B cell (primary cell): ENCODE results near the gene CSMD2. TPM values are rescaled to one million over a fixed set of nuclear protein-coding genes. Genes with fewer than 3 reads are reported as not detected.

Experiments used
- ATAC-seq: fragments of 200-7000 bp; cut with Tn5 transposase; one replicate; pipeline ENCODE4 v1.10.0; 2021; ENCODE audit warnings: low read depth, mild to moderate bottlenecking, moderate number of reproducible peaks, moderate library complexity
- CTCF ChIA-PET: fragments of 350-600 bp; sonication (Branson Sonifier 250); formaldehyde crosslinking; loops from one replicate; lab custom pipeline; 2021; ENCODE audit warnings: antibody characterized with exemption, inconsistent platforms; lab: Charles Lee
- POLR2A ChIA-PET: fragments of 350-600 bp; sonication (Branson Sonifier 250); formaldehyde crosslinking; loops from one replicate; lab custom pipeline; 2021; ENCODE audit warnings: antibody characterized with exemption; lab: Charles Lee
- DNase-seq: peaks from one replicate; pipeline ENCODE4 v3.0.0; 2013
- H2AFZ ChIP-seq: 2 replicates; pipeline ENCODE4 v1.6.1; 2012; ENCODE audit warnings: mild to moderate bottlenecking, low read depth, low read length; ENCODE audit not compliant: insufficient read depth, poor library complexity, severe bottlenecking
- H3K27ac ChIP-seq, 2 donors: 1 replicate in 1 of 2; 2 replicates in 1 of 2; pipeline ENCODE4 v1.5.1; 2012 to 2013; ENCODE audit warnings: low read length in 2 of 2, mild to moderate bottlenecking in 2 of 2, moderate library complexity in 1 of 2
- H3K27me3 ChIP-seq, 4 experiments: fragments of 200-600 bp in 1 of 4; sonication (generic) in 1 of 4; replicated peaks in 1 of 4; 1 replicate in 2 of 4; 2 replicates in 2 of 4; pipeline versions ENCODE4 v1.6.1 to v1.7.0; 2013 to 2016; ENCODE audit warnings: low read length in 3 of 4, mild to moderate bottlenecking in 2 of 4, mixed read lengths in 1 of 4, moderate library complexity in 1 of 4; ENCODE audit not compliant: insufficient read depth in 4 of 4, control insufficient read depth in 3 of 4; ENCODE audit errors: control extremely low read depth in 1 of 4
- H3K36me3 ChIP-seq, 2 experiments: replicated peaks in 1 of 2; 1 replicate in 1 of 2; 2 replicates in 1 of 2; pipeline versions ENCODE4 v1.6.1 to v1.7.1; 2013; ENCODE audit warnings: low read length in 1 of 2; ENCODE audit not compliant: insufficient read depth in 2 of 2, control insufficient read depth in 1 of 2; ENCODE audit errors: control extremely low read depth in 1 of 2, extremely low read depth in 1 of 2
- H3K4me1 ChIP-seq, 2 donors: fragments of 200-600 bp in 1 of 2; sonication (generic) in 1 of 2; 1 replicate in 1 of 2; 2 replicates in 1 of 2; pipeline versions ENCODE4 v1.5.1 to v1.6.1; 2013 to 2017; ENCODE audit warnings: low read length in 2 of 2; ENCODE audit not compliant: control insufficient read depth in 2 of 2, insufficient read depth in 2 of 2
- H3K4me2 ChIP-seq: replicated peaks from 2 replicates; pipeline ENCODE3; 2012; ENCODE audit warnings: mild to moderate bottlenecking, low read depth, low read length; ENCODE audit not compliant: poor library complexity, severe bottlenecking
- H3K4me3 ChIP-seq, 5 experiments: fragments of 200-600 bp in 1 of 5; sonication (generic) in 1 of 5; 1 replicate in 3 of 5; 2 replicates in 2 of 5; pipeline versions ENCODE4 v1.5.1 to v1.7.0; 2011 to 2016; ENCODE audit warnings: low read length in 4 of 5, mild to moderate bottlenecking in 4 of 5, low read depth in 2 of 5, control low read depth in 1 of 5, moderate library complexity in 1 of 5; ENCODE audit not compliant: insufficient read depth in 1 of 5; ENCODE audit errors: control extremely low read depth in 1 of 5, extremely low read depth in 1 of 5
- H3K79me2 ChIP-seq: fragments of 200-600 bp; sonication (generic); one replicate; pipeline ENCODE4 v1.6.0; 2016; ENCODE audit warnings: low read length; ENCODE audit not compliant: control insufficient read depth, insufficient read depth
- H3K9ac ChIP-seq: fragments of 200-600 bp; sonication (generic); 2 replicates; pipeline ENCODE4 v1.6.1; 2017; ENCODE audit warnings: mild to moderate bottlenecking, low read length, moderate library complexity
- H3K9me3 ChIP-seq, 3 donors: one replicate each; pipeline versions ENCODE4 v1.6.1 to v1.7.1; 2013; ENCODE audit warnings: low read length in 2 of 3; ENCODE audit not compliant: control insufficient read depth in 2 of 3, insufficient read depth in 1 of 3; ENCODE audit errors: control extremely low read depth in 1 of 3
- H4K20me1 ChIP-seq: 2 replicates; pipeline ENCODE4 v1.6.0; 2012; ENCODE audit warnings: mild to moderate bottlenecking, low read length; ENCODE audit not compliant: insufficient read depth, control insufficient read depth, poor library complexity, severe bottlenecking
- H3K27ac Mint-ChIP-seq: one replicate; pipeline ENCODE4 v1.8.0; 2021; ENCODE audit warnings: mixed read lengths
- H3K27me3 Mint-ChIP-seq: one replicate; pipeline ENCODE4 v1.8.0; 2021; ENCODE audit warnings: mixed read lengths
- H3K4me1 Mint-ChIP-seq: one replicate; pipeline ENCODE4 v1.8.0; 2021; ENCODE audit warnings: mixed read lengths
- H3K4me3 Mint-ChIP-seq: one replicate; pipeline ENCODE4 v1.8.0; 2021; ENCODE audit warnings: mixed read lengths
- H3K9me3 Mint-ChIP-seq: one replicate; pipeline ENCODE4 v1.8.0; 2022; ENCODE audit warnings: mixed read lengths; ENCODE audit not compliant: insufficient read depth
- EZH2 ChIP-seq: IDR thresholded peaks from 2 replicates; pipeline ENCODE4 v1.6.1; 2012; ENCODE audit warnings: borderline replicate concordance, low read depth, mild to moderate bottlenecking, moderate library complexity, low read length; ENCODE audit not compliant: insufficient read depth, poor library complexity, severe bottlenecking
- WGBS: methylation state at CpG from one replicate; pipeline ENCODE4 v1.1.5; 2013; ENCODE audit warnings: missing lambda C conversion rate; ENCODE audit not compliant: insufficient coverage; 5-methylcytosine and 5-hydroxymethylcytosine counted together
- intact Hi-C: fragments of 100-400 bp; cut with micrococcal nuclease; formaldehyde crosslinking; loops from one replicate; pipeline ENCODE4 v1.10.0; 2022
- polyA plus RNA-seq: library from polyadenylated mRNA; depleted of rRNA; stranded (reverse); fragments of >200 nt; gene quantifications from 2 replicates; pipeline ENCODE4 v1.2.3, GENCODE V29; 2012
- total RNA-seq, 2 donors: library from RNA; stranded (reverse); fragments of 120-200 nt in 1 of 2; gene quantifications; 1 replicate in 1 of 2; 2 replicates in 1 of 2; pipeline versions ENCODE4 v1.2.3 to v1.2.4, GENCODE V29; 2013 to 2022
- TF ChIP-seq, protein P1 (sequence below): fragments of 200-600 bp; IDR thresholded peaks from one replicate; pipeline ENCODE4 v1.8.0; 2022; ENCODE audit warnings: antibody characterized with exemption, mild to moderate bottlenecking

CSMD2 gene
- total and polyA plus RNA-seq, 2 donors (not counting 1 experiment from before 2014, with no cell fraction given): not detected

DNA sequence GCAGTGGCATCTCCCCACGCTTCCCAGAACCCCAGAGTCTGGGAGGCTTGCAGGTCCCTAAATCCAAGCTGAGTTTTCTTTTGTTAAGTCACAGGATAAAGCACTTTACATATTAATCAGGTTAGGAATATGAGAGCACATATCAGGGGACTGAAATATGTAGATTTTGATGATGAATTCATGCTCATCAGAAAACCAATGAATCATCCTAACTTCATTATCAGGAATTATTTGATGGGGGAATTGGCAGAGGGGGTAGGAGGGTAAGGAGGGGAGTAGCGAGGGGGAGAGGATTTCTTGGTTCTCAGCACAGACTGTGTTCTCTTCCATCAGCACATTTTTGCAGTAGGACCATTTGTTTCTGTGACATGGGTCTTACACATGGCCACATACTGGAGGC is 269.1 kb downstream of the CSMD2 start:
- no peaks in the 10 kb centered on the region for H3K79me2 ChIP-seq
- TF ChIP-seq EZH2: no peak
- TF ChIP-seq, protein P1, sequence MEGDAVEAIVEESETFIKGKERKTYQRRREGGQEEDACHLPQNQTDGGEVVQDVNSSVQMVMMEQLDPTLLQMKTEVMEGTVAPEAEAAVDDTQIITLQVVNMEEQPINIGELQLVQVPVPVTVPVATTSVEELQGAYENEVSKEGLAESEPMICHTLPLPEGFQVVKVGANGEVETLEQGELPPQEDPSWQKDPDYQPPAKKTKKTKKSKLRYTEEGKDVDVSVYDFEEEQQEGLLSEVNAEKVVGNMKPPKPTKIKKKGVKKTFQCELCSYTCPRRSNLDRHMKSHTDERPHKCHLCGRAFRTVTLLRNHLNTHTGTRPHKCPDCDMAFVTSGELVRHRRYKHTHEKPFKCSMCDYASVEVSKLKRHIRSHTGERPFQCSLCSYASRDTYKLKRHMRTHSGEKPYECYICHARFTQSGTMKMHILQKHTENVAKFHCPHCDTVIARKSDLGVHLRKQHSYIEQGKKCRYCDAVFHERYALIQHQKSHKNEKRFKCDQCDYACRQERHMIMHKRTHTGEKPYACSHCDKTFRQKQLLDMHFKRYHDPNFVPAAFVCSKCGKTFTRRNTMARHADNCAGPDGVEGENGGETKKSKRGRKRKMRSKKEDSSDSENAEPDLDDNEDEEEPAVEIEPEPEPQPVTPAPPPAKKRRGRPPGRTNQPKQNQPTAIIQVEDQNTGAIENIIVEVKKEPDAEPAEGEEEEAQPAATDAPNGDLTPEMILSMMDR: no peak
- H2AFZ ChIP-seq: no peak overlapping the region
- no peak overlapping the region for H3K4me3 ChIP-seq
- no peaks in the 10 kb centered on the region for H3K4me1 ChIP-seq
- ATAC-seq: no peak
- POLR2A ChIA-PET: no interaction called here
- Mint-ChIP-seq H3K27ac (no peak overlapping the region), H3K4me1 (no peaks in the 10 kb centered on the region), H3K27me3 (peaks cover 6% of the 10 kb centered on the region), H3K4me3 (no peak overlapping the region), H3K9me3 (no peaks in the 10 kb centered on the region)
- intact Hi-C loops: no loop called here
- no peak overlapping the region for H3K9ac ChIP-seq
- no peak overlapping the region for H3K4me2 ChIP-seq
- WGBS: no CpG with 5 or more reads among the region's 2 CpGs
- no peaks in the 10 kb centered on the region for H3K27me3 ChIP-seq
- CTCF ChIA-PET: no interaction called here
- DNase-seq: no peak
- H3K9me3 ChIP-seq: no peaks in the 10 kb centered on the region
- H3K27ac ChIP-seq: no peak overlapping the region
- H4K20me1 ChIP-seq: no peaks in the 10 kb centered on the region
- H3K36me3 ChIP-seq: no peaks in the 10 kb centered on the region

DNA sequence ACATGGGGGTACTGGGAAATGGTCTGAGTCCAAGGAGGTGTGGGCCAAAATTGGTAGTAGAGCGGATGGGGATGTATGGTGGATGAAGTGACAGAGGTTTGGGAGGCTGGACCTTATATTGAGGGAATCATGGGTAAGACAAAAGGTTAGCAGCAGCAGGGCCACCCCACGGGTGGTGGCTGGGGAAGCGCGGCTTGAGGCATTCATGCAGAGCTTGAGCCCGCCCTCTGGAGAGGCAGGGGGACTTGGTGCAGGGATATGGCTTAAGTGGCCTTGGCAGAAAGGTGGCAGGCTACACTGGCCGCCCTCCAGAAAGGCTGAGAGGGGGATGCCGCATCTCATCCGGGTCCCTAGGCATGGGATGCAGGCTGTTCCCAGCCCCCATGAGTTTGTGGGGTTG is 269.6 kb downstream of the CSMD2 start:
- Mint-ChIP-seq H3K27me3 (peaks cover 6% of the 10 kb centered on the region), H3K4me3 (no peak overlapping the region), H3K4me1 (no peaks in the 10 kb centered on the region), H3K9me3 (no peaks in the 10 kb centered on the region), H3K27ac (no peak overlapping the region)
- H4K20me1 ChIP-seq: no peaks in the 10 kb centered on the region
- no peaks in the 10 kb centered on the region for H3K27me3 ChIP-seq
- no peaks in the 10 kb centered on the region for H3K36me3 ChIP-seq
- no peak overlapping the region for H3K4me3 ChIP-seq
- intact Hi-C loops: no loop called here
- H3K4me1 ChIP-seq: no peaks in the 10 kb centered on the region
- no peaks in the 10 kb centered on the region for H3K9me3 ChIP-seq
- 82% methylated on average over 8 of the region's 8 CpGs for WGBS
- no peaks in the 10 kb centered on the region for H3K79me2 ChIP-seq
- no peak overlapping the region for H2AFZ ChIP-seq
- TF ChIP-seq EZH2: no peak
- TF ChIP-seq, protein P1: no peak
- DNase-seq (no peak), ATAC-seq (no peak)
- ChIA-PET CTCF (no interaction called here), POLR2A (no interaction called here)
- no peak overlapping the region for H3K27ac ChIP-seq
- no peak overlapping the region for H3K4me2 ChIP-seq
- H3K9ac ChIP-seq: no peak overlapping the region
